ENCODE data around the gene STOX1.

DNA sequence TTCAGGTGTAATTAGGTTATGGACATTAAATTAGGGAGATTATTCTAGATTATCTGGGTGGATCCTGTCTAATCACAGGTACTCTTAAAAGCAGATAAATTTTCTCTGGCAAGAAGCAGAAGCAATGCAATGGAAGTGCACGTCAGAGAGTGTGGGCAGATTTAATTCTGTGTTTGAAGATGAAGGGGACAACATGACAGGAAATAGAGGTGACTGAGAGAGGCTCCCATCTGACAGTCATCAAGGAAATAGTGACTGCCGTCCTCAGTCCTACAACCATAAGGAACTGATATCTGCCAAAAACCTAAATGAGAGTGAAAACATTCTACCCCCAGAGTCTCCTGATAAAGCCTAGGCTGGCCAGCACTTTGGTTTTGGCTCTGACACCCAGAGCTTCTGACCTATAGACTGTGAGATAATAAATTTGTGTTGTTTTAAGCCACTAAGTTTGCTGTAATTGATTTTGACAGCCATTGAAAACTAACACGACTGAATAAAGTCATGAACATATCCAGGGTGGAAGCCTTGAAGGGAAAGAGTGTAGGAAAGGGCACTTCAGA, 43.3 kb downstream of the STOX1 start:
- TF ChIP-seq GATA2 (IDR thresholded peaks at IDR 0.05; ENCODE audit: low read depth, low read length) (no peak), GATA3 (IDR thresholded peaks at IDR 0.05; ENCODE audit: low read depth, low read length) (no peak)

All from SH-SY5Y (cell line).